ENCODE results near the gene ANO7. TPM values are rescaled to one million over a fixed set of nuclear protein-coding genes. Genes with fewer than 3 reads are reported as not detected.

The ANO7 gene
- total RNA-seq, 2 experiments from 2014 or later = 0.14 to 0.25 TPM

DNA sequence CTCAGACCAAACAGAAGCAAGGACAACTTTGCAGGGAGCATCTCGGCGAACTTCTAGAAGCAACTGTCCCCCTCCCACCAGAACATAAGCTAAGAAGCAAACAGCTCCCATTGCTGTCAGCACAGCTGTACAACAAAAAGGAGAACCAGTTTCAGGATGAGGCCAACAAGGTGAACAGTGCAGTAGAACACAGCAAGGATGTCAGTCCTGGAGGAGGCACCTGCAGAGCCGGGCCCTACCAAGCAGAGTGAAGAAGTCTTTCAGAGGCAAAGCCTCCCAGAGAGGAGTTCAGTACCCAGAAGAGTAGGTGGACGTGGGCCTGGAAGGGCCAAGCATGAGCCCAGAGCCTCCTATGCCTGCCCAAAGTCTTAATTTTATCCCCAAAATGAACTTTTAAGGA is 40.2 kb upstream of the ANO7 start:
- POLR2A ChIA-PET = interaction anchor here (3.2 to 4.9 kb wide), 5 partner anchors 38 to 168 kb away, joined by 23 to 73 read pairs (median 40); partner anchors contain the start of genes HDLBP, MTERF4 and SEPTIN2
- peaks cover 39% of the 10 kb centered on the region for H3K4me1 Mint-ChIP-seq (ENCODE audit: low read depth)
- H3K9me3 Mint-ChIP-seq = no peaks in the 10 kb centered on the region
- CTCF ChIA-PET = interaction anchor here (6.9 kb wide), 1 partner anchor 70 kb away, joined by 66 read pairs; no protein-coding TSS in a partner anchor
- peak overlapping the region; percentile 93 for H3K4me3 ChIP-seq (ENCODE audit: low read length)
- H3K27me3 ChIP-seq (ENCODE audit: control insufficient read depth in 1 of 2, insufficient read depth in 2 of 2, low read length in 2 of 2) = no peaks in the 10 kb centered on the region
- intact Hi-C loops (cut with DNase I, micrococcal nuclease) = loop anchor here in 1 of 2 experiments (2.0 to 5.0 kb wide), 2 partner anchors 45 to 561 kb away; partner anchors contain the start of genes CAPN10 and MTERF4
- H3K27ac ChIP-seq (ENCODE audit: low read depth in 1 of 2, low read length in 2 of 2) = no peak overlapping the region
- peaks cover 36% of the 10 kb centered on the region for H3K4me1 ChIP-seq (ENCODE audit: insufficient read depth, low read length)
- H3K4me3 Mint-ChIP-seq = peak overlapping the region; percentile 97
- H3K9me3 ChIP-seq (ENCODE audit: control insufficient read depth in 1 of 2, insufficient read depth in 1 of 2, low read length in 2 of 2) = no peaks in the 10 kb centered on the region
- peaks cover 33% of the 10 kb centered on the region for H3K36me3 Mint-ChIP-seq (ENCODE audit: low read depth)
- H3K27ac Mint-ChIP-seq = peak overlapping the region; percentile 87
- no peak for TF ChIP-seq CTCF (IDR thresholded peaks at IDR 0.05)
- H3K36me3 ChIP-seq (ENCODE audit: insufficient read depth, low read length) = peaks cover 4% of the 10 kb centered on the region
- ATAC-seq (ENCODE audit: poor library complexity) = no peak
- DNase-seq = no peak
- no peaks in the 10 kb centered on the region for H3K27me3 Mint-ChIP-seq

GRCh38 chr2:241148891-241149674 is 39.4 kb upstream of the ANO7 start, which contains the start of gene PASK:
Gene PASK, minus strand, starts transcription at chr2:241149472. Its CDS starts 6,440 bp downstream, at chr2:241143032.
- peak; percentile 83 to 97 (median 90) for DNase-seq
- Mint-ChIP-seq H3K27me3 (no peaks in the 10 kb centered on the region), H3K4me1 (ENCODE audit: low read depth) (peaks cover 43% of the 10 kb centered on the region), H3K4me3 (peak within 1 kb of the TSS; percentile 97), H3K9me3 (no peaks in the 10 kb centered on the region), H3K27ac (peak within 1 kb of the TSS; percentile 89), H3K36me3 (ENCODE audit: low read depth) (peaks cover 35% of the 10 kb centered on the region)
- intact Hi-C loops (cut with DNase I, micrococcal nuclease) = loop anchor here in 1 of 2 experiments (2.0 to 5.0 kb wide), 2 partner anchors 46 to 562 kb away; partner anchors contain the start of genes CAPN10 and MTERF4
- H3K9me3 ChIP-seq (ENCODE audit: control insufficient read depth in 1 of 2, insufficient read depth in 1 of 2, low read length in 2 of 2) = no peaks in the 10 kb centered on the region
- no peak for TF ChIP-seq CTCF (IDR thresholded peaks at IDR 0.05)
- no peaks in the 10 kb centered on the region for H3K27me3 ChIP-seq (ENCODE audit: control insufficient read depth in 1 of 2, insufficient read depth in 2 of 2, low read length in 2 of 2)
- peak; percentile 79 for ATAC-seq (ENCODE audit: poor library complexity)
- CTCF ChIA-PET = interaction anchor here (2.0 to 6.9 kb wide), 4 partner anchors 54 to 235 kb away, joined by 8 to 66 read pairs (median 12); no protein-coding TSS in a partner anchor
- H3K4me1 ChIP-seq (ENCODE audit: insufficient read depth, low read length) = peaks cover 36% of the 10 kb centered on the region
- H3K27ac ChIP-seq (ENCODE audit: low read depth in 1 of 2, low read length in 2 of 2) = peak within 1 kb of the TSS; percentile 53 to 65
- H3K4me3 ChIP-seq (ENCODE audit: low read length) = peak within 1 kb of the TSS; percentile 93
- peaks cover 10% of the 10 kb centered on the region for H3K36me3 ChIP-seq (ENCODE audit: insufficient read depth, low read length)
- POLR2A ChIA-PET = interaction anchor here (0.6 to 4.9 kb wide), 21 partner anchors 15 to 552 kb away, joined by 3 to 73 read pairs (median 4); partner anchors contain the start of genes HDLBP, ING5, MTERF4 and SEPTIN2

- Histone ChIP-seq H3K4me1 (ENCODE audit: insufficient read depth, low read length) (peaks cover 36% of the 10 kb centered on the region), H3K27ac (ENCODE audit: low read depth in 1 of 2, low read length in 2 of 2) (peak overlapping the region; percentile 53 to 65), H3K4me3 (ENCODE audit: low read length) (peak overlapping the region; percentile 93), H3K9me3 (ENCODE audit: control insufficient read depth in 1 of 2, insufficient read depth in 1 of 2, low read length in 2 of 2) (no peaks in the 10 kb centered on the region), H3K36me3 (ENCODE audit: insufficient read depth, low read length) (peaks cover 8% of the 10 kb centered on the region), H3K27me3 (ENCODE audit: control insufficient read depth in 1 of 2, insufficient read depth in 2 of 2, low read length in 2 of 2) (no peaks in the 10 kb centered on the region)
- TF ChIP-seq CTCF (IDR thresholded peaks at IDR 0.05) = no peak
- intact Hi-C loops (cut with DNase I, micrococcal nuclease) = loop anchor here in 1 of 2 experiments (2.0 to 5.0 kb wide), 2 partner anchors 47 to 562 kb away; partner anchors contain the start of genes CAPN10 and MTERF4
- Mint-ChIP-seq H3K9me3 (no peaks in the 10 kb centered on the region), H3K27ac (peak overlapping the region; percentile 89), H3K4me3 (peak overlapping the region; percentile 97), H3K27me3 (no peaks in the 10 kb centered on the region), H3K36me3 (ENCODE audit: low read depth) (peaks cover 34% of the 10 kb centered on the region), H3K4me1 (ENCODE audit: low read depth) (peaks cover 43% of the 10 kb centered on the region)
- ChIA-PET CTCF (interaction anchor here (1.8 to 6.9 kb wide), 5 partner anchors 36 to 235 kb away, joined by 5 to 66 read pairs (median 10); no protein-coding TSS in a partner anchor), POLR2A (interaction anchor here (0.8 to 4.9 kb wide), 20 partner anchors 15 to 552 kb away, joined by 3 to 73 read pairs (median 4); partner anchors contain the start of genes HDLBP, ING5, MTERF4 and SEPTIN2)
- peak in 1 of 14 experiments; percentile 1 for DNase-seq
- no peak for ATAC-seq (ENCODE audit: poor library complexity)
These were observed 38.9 kb upstream of the ANO7 start for GRCh38 chr2:241149675-241149924.

Measured in CD4-positive, alpha-beta T cell (primary cell).